ENCODE results near the gene TLK1. TPM values are rescaled to one million over a fixed set of nuclear protein-coding genes. Genes with fewer than 3 reads are reported as not detected.

TLK1 gene
- total RNA-seq, 2 donors from 2014 or later: 31.9 to 48.1 TPM

DNA sequence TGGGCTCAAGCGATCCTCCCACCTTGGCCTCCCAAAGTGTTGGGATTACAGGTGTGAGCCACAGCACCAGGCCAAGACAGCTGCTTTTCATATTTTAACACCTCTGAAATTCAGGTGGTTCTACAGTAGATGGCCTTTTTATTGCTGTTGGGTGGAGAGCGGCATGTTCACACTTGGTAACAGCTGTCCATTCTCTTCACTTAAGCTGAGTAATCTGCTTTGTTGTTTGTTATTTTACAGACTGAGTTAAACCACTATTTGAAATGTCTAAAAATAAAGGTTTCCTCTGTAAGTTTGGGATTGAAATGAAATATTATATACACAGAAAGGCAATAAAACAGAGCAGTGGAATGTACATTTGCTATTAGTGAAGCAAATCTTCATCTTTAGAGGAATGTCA is 44.9 kb upstream of the TLK1 start:
- ATAC-seq: no peak
- H3K4me1 ChIP-seq: no peaks in the 10 kb centered on the region
- no peaks in the 10 kb centered on the region for H3K27me3 ChIP-seq
- intact Hi-C loops (cut with DNase I): no loop called here
- 98 to 100% methylated on average over 2 of the region's 2 CpGs for WGBS, 2 donors
- no peak overlapping the region for H3K27ac ChIP-seq
- no peaks in the 10 kb centered on the region for H3K36me3 ChIP-seq (replicated peaks in 1 of 2; ENCODE audit: insufficient read depth in 1 of 2, low read depth in 2 of 2)
- H3K9me3 ChIP-seq: no peaks in the 10 kb centered on the region
- no peak for DNase-seq
- TF ChIP-seq CTCF (IDR thresholded peaks at IDR 0.05) (no peak), POLR2A (IDR thresholded peaks at IDR 0.05) (no peak)
- no peak overlapping the region for H3K4me3 ChIP-seq

DNA sequence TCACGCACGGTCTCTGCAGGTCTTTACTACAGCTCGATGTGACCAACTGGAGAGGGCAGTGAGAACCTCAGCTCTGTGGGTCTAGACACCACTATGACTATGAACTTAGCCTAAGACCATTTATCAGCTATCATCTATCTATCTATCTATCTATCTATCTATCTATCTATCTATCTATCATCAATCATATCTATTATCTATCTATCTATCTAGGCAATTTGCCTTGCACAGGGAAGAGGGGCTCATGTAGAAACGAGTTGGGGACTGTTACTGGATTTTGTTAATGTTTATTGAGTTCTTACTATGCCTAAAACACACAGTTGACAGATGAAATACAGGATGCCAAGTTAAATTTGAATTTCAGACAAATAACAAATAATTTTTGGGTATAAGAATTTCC is 41.1 kb upstream of the TLK1 start:
- ATAC-seq (no peak), DNase-seq (no peak)
- 81 to 83% methylated on average over 4 of the region's 4 CpGs for WGBS, 2 donors
- TF ChIP-seq POLR2A (IDR thresholded peaks at IDR 0.05) (no peak), CTCF (IDR thresholded peaks at IDR 0.05) (no peak)
- Histone ChIP-seq H3K9me3 (no peaks in the 10 kb centered on the region), H3K36me3 (replicated peaks in 1 of 2; ENCODE audit: insufficient read depth in 1 of 2, low read depth in 2 of 2) (no peaks in the 10 kb centered on the region), H3K4me1 (no peaks in the 10 kb centered on the region), H3K27me3 (no peaks in the 10 kb centered on the region), H3K4me3 (no peak overlapping the region), H3K27ac (no peak overlapping the region)
- intact Hi-C loops (cut with DNase I): no loop called here

DNA sequence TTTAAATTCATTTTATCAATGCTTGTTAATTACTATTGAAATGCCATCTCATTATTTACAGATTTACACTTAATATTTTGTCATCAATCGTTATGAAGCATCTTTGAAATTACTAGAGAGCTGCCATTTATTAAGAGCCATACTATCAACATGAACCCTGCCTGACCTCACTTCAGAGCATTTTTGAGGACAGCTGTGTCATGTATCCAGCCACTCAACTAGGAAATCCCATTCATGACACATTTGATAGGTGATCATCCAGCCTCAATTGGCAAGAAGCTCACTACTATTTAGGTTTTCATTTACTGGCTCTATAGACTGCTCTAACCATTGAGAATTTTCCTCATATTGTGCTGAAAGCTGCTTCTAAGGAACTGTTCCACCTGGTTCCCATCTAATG is 40.6 kb upstream of the TLK1 start:
- TF ChIP-seq CTCF (IDR thresholded peaks at IDR 0.05) (no peak), POLR2A (IDR thresholded peaks at IDR 0.05) (no peak)
- no peak overlapping the region for H3K4me3 ChIP-seq
- H3K27ac ChIP-seq: no peak overlapping the region
- WGBS, 2 donors: 59 to 73% methylated on average over 1 of the region's 1 CpG
- ATAC-seq (no peak), DNase-seq (no peak)
- no peaks in the 10 kb centered on the region for H3K36me3 ChIP-seq (replicated peaks in 1 of 2; ENCODE audit: insufficient read depth in 1 of 2, low read depth in 2 of 2)
- no peaks in the 10 kb centered on the region for H3K27me3 ChIP-seq
- intact Hi-C loops (cut with DNase I): no loop called here
- H3K4me1 ChIP-seq: no peaks in the 10 kb centered on the region
- no peaks in the 10 kb centered on the region for H3K9me3 ChIP-seq

GRCh38 chr2:171200469-171200868 is 39.8 kb upstream of the TLK1 start:
- H3K4me3 ChIP-seq: no peak overlapping the region
- no peaks in the 10 kb centered on the region for H3K9me3 ChIP-seq
- DNase-seq (no peak), ATAC-seq (no peak)
- no peaks in the 10 kb centered on the region for H3K36me3 ChIP-seq (replicated peaks in 1 of 2; ENCODE audit: insufficient read depth in 1 of 2, low read depth in 2 of 2)
- no peaks in the 10 kb centered on the region for H3K27me3 ChIP-seq
- intact Hi-C loops (cut with DNase I): no loop called here
- WGBS, 2 donors: 94 to 95% methylated on average over 1 of the region's 1 CpG
- H3K4me1 ChIP-seq: no peaks in the 10 kb centered on the region
- TF ChIP-seq POLR2A (IDR thresholded peaks at IDR 0.05): no peak
- TF ChIP-seq CTCF (IDR thresholded peaks at IDR 0.05): no peak
- H3K27ac ChIP-seq: no peak overlapping the region

GRCh38 chr2:171191021-171191420 is 30.3 kb upstream of the TLK1 start:
- ATAC-seq: no peak

More at GRCh38 chr2:171191021-171191420, 30.3 kb upstream of the TLK1 start:
- no peak overlapping the region for H3K4me3 ChIP-seq
- H3K4me1 ChIP-seq: no peaks in the 10 kb centered on the region
- H3K27me3 ChIP-seq: no peaks in the 10 kb centered on the region
- TF ChIP-seq POLR2A (IDR thresholded peaks at IDR 0.05) (no peak), CTCF (IDR thresholded peaks at IDR 0.05) (no peak)
- intact Hi-C loops (cut with DNase I): no loop called here
- no peak overlapping the region for H3K27ac ChIP-seq
- no peak for DNase-seq
- 84 to 98% methylated on average over 4 of the region's 4 CpGs for WGBS, 2 donors
- no peaks in the 10 kb centered on the region for H3K36me3 ChIP-seq (replicated peaks in 1 of 2; ENCODE audit: insufficient read depth in 1 of 2, low read depth in 2 of 2)
- H3K9me3 ChIP-seq: no peaks in the 10 kb centered on the region
